NCI-H146 (cell line): Measurements from ENCODE around the gene NUP62CL.
"Not testable (repeated sequence)": the region's sequence is repeated elsewhere in the genome, so short reads cannot be mapped to it uniquely, and the experiment has no call there.

Source experiments
- DNase-seq: peaks from one replicate; lab custom pipeline; 2025; lab: John Stamatoyannopoulos, UW

NUP62CL gene, protein sequence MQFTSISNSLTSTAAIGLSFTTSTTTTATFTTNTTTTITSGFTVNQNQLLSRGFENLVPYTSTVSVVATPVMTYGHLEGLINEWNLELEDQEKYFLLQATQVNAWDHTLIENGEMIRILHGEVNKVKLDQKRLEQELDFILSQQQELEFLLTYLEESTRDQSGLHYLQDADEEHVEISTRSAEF

GRCh38 chrX:107205770-107206696 is at the start of gene NUP62CL, which contains the start of gene DNAAF6:
Gene NUP62CL (minus strand): TSS chrX:107206433. CDS start chrX:107175146, 31,287 bp downstream.
Gene DNAAF6 (plus strand): TSS chrX:107206611. CDS start chrX:107212876, 6,265 bp downstream.
- DNase-seq, result peak; percentile 90

GRCh38 chrX:107228486-107228819 is 22.2 kb upstream of the NUP62CL start:
- DNase-seq, result no peak

DNA sequence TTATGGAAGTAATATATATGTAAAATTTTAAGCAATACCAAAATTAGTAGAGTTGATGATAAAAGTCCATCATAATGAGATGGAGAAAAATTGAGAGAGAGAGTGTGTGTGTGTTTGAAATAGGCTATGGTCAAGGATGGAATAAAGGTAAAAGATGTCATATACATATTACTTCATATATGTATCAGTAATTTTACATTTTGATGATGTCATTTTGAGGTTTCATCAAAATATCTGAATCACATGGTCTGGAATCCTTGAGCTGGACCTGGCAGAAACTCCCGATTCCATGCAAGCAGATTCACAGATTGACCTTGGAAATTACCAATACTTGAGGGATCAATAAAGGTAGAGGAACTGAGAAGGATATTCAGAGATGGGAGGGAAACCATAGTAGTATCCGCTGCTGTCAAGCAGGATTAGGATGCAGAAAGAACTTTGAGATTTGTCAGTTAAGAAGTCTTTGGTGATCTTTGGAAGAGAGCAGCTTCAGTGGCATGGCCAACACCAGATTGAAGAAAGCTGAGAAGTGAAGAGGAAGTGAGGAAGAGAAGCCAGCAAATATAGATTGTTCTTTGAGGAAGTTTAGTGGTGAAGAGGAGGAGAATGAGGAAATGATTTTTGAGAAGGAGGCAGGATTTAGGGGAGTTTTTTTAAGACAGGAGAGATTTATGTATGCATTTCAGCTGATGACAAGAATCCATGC is 21.7 kb upstream of the NUP62CL start:
- no peak for DNase-seq

DNA sequence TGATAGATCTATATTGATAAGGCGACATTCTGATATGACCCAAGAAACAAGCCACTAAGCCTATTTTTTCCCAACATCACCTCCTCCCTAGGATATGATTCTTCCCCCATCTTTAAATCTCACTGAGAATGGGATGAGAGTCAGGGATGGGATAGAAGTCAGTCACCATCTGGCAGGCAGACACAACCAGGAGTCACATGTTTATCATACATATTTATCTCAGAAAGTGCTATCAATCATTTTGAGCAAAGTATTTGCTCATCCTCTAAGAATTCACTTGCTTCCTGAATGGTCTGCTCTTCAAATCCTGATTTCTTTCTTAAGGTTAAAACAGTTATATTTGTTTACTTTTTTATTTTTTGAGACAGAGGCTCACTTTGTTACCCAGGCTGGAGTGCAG is 20.5 kb upstream of the NUP62CL start:
- DNase-seq, result no peak

DNA sequence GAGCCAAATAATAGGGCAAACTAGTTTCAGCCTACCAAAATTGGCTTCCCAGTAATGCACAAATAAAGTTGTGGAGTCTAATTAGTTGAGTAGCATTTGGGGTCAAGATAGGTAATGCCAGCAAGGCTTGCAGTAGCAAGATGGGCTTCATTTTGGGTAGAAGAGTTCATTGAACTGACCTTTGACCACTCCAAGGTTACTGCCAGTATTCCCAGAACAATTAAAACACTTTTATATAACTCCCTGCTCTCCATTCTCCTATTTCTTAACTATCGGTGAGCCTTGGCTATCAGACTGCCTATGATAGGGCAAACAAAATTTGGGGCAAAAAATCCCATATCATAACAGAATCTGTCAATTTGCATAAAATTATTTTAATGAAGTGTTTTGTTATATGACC is 7.2 kb upstream of the NUP62CL start:
- no peak for DNase-seq

GRCh38 chrX:107207943-107208342 is 1.7 kb upstream of the NUP62CL start:
- no peak for DNase-seq

DNA sequence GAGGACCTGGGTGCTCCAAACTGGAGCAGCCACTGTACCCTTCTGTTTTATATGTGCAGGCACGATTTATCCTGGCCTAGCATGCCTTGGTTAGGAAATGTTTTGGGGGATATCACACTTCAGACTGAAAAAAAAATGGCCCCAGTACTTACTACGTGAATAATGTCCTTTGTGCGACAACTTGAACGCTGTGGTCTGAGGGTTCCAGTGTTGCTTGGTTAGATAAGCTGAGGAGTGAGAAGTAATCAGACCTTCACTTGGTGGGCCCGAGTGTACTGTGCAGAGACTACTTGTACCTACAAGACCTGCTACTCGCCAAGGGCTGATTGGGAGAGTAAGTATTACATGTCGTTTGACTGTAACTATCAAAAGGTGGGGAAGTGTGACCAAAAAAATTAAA is 856 bp upstream of the NUP62CL start:
- DNase-seq, result no peak

GRCh38 chrX:107206697-107207065 is 448 bp upstream of the NUP62CL start:
- no peak for DNase-seq

GRCh38 chrX:107204068-107204605 is 2.1 kb downstream of the NUP62CL start:
- DNase-seq, result no peak

GRCh38 chrX:107199491-107199890 is 6.7 kb downstream of the NUP62CL start:
- DNase-seq, result no peak

- not testable (repeated sequence) for DNase-seq
Measured at GRCh38 chrX:107198074-107198473, 8.2 kb downstream of the NUP62CL start.

GRCh38 chrX:107197319-107197718 is 8.9 kb downstream of the NUP62CL start:
- DNase-seq, result no peak

DNA sequence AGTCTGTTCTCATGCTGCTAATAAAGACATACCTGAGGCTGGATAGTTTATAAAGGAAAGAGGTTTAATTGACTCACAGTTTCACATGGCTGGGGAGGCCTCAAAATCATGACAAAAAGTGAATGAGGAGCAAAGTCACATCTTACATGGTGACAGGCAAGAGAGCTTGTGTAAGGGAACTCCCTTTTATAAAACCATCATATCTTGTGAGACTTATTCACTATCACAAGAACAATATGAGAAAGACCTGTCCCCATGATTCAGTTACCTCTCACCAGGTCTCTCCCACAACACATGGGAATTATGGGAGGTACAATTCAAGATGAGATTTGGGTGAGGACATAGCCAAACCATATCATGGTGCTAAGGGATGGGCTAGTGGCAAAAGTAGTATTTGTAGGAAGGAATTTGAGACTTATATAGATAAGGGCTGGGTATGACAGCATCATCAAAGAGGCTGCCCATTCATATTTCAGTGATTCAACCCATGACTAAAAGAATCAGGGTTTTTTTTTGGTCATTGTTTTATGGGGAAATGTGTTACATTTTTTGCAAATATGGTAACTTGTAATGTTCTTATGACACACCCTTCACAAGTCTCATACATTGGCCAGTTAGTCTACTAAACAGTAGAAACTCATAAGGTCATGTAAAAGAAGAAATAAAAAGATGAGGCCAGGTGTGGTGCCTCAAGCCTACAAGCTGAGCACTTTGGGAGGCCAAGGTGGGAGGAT is 34.7 kb downstream of the NUP62CL start:
- DNase-seq, result no peak

GRCh38 chrX:107168712-107169111 is 37.5 kb downstream of the NUP62CL start:
- DNase-seq, result no peak

DNA sequence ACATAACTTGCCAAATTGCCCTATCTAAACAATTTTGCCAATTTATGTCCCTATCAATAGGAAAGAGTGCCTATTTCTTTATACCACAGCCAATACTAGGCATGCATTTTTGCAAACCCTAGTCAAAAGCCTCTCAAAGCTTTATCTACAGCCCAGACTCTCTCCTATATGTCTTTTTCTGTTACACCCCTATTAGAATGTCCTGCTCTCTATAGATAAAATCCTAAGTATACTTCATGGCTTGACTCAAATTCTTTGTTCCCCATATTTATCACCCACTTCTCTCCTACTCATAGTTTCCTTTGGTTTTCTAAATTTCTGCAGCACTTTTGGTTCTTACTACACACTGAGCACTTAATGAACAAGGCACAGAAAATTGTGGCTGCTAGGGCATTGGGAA is 38.0 kb downstream of the NUP62CL start:
- DNase-seq, result no peak

- DNase-seq, result no peak
Measured at GRCh38 chrX:107167163-107167921, 38.9 kb downstream of the NUP62CL start.

GRCh38 chrX:107157618-107158017 is 48.6 kb downstream of the NUP62CL start:
- not testable (repeated sequence) for DNase-seq

GRCh38 chrX:107155621-107156430 is 50.4 kb downstream of the NUP62CL start:
- not testable (repeated sequence) for DNase-seq

DNA sequence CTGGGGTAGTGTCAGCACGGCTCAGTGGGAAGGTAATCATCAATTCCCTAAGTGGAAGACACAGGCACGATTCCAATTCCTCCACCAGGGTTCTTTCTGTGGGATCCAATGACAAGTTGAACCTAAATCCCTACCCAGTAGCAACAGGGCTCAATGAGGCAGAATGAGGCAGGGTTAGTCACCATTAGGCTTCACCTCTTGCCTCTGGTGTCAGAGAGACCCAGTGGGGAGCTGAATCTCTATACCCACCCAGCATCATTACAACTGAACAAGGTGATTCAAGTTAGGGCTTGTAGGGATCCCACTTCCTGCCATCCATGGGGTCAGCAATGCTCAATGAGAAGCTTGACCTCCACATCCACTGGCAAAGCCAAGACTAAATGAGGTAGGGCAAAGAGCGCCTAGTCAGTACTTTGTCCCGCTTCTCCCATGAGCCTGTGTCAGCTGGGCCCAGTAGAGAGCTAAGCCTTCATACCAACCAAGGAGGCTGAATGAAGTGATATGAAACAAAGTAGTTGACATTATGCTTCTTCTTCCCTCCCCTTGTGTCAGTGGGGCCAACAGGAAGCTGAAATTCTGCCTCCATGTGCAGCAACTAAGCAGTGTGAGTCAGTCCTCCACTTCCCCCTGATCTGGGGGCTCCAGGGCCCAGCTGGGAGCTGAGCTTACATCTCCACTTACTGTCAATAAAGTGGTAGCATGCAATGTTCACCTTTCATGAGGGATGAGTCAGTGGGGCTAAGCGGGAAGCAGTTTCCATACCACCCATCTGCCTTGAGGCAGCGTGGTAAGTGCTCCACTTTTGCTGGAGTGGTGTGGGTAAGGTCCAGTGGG is 51.2 kb downstream of the NUP62CL start:
- DNase-seq, result peak; percentile 40
